Neural crest cell (in vitro differentiated cells): ENCODE data around the gene F3. TPM values are rescaled to one million over a fixed set of nuclear protein-coding genes. Genes with fewer than 3 reads are reported as not detected.
A peak's percentile ranks its signal among the peaks of the same experiment; 100 is the strongest.

ENCODE experiments used
- DNase-seq: peaks from one replicate; pipeline ENCODE4 v3.0.0; 2021; ENCODE audit warnings: low read depth, mixed read lengths, low spot score
- H3K27ac Mint-ChIP-seq: one replicate; pipeline ENCODE4 v1.8.0; 2021; ENCODE audit warnings: mild to moderate bottlenecking, mixed read lengths; ENCODE audit not compliant: unreplicated experiment
- H3K27me3 Mint-ChIP-seq: 2 replicates; pipeline ENCODE4 v1.8.0; 2021; ENCODE audit warnings: low read depth, mild to moderate bottlenecking, mixed read lengths
- H3K36me3 Mint-ChIP-seq: 2 replicates; pipeline ENCODE4 v1.8.0; 2021; ENCODE audit warnings: low read depth, mild to moderate bottlenecking, mixed read lengths
- H3K4me1 Mint-ChIP-seq: 2 replicates; pipeline ENCODE4 v1.8.0; 2021; ENCODE audit warnings: mixed read lengths
- H3K4me3 Mint-ChIP-seq: one replicate; pipeline ENCODE4 v1.8.0; 2021; ENCODE audit warnings: mild to moderate bottlenecking, mixed read lengths
- H3K9me3 Mint-ChIP-seq: 2 replicates; pipeline ENCODE4 v1.8.0; 2021; ENCODE audit warnings: mixed read lengths
- CTCF ChIP-seq: fragments of 200-600 bp; sonication (generic); conservative IDR thresholded peaks from 2 replicates; pipeline ENCODE4 v1.5.0; 2021; ENCODE audit warnings: antibody characterized with exemption, mild to moderate bottlenecking
- total RNA-seq: library from RNA; stranded (reverse); gene quantifications from 2 replicates; pipeline ENCODE4 v1.2.1, GENCODE V29; 2021

F3 gene
- total RNA-seq, 1 donor from 2014 or later = 4.6 TPM

GRCh38 chr1:94543001-94543400, 1.4 kb upstream of the F3 start:
- Mint-ChIP-seq H3K27ac (no peak overlapping the region), H3K4me3 (peak overlapping the region; percentile 93), H3K9me3 (no peaks in the 10 kb centered on the region), H3K27me3 (peaks cover 46% of the 10 kb centered on the region), H3K4me1 (peaks cover 38% of the 10 kb centered on the region), H3K36me3 (peaks cover 4% of the 10 kb centered on the region)
- DNase-seq = no peak
- TF ChIP-seq CTCF = no peak

GRCh38 chr1:94542088-94542870, 720 bp upstream of the F3 start:
- Mint-ChIP-seq H3K27ac (peak overlapping the region; percentile 79), H3K27me3 (peaks cover 48% of the 10 kb centered on the region), H3K4me1 (peaks cover 39% of the 10 kb centered on the region), H3K9me3 (no peaks in the 10 kb centered on the region), H3K4me3 (peak overlapping the region; percentile 93), H3K36me3 (peaks cover 4% of the 10 kb centered on the region)
- DNase-seq = no peak
- TF ChIP-seq CTCF = no peak

- peak overlapping the region; percentile 93 for H3K4me3 Mint-ChIP-seq
- H3K27ac Mint-ChIP-seq = no peak overlapping the region
- peaks cover 4% of the 10 kb centered on the region for H3K36me3 Mint-ChIP-seq
- H3K4me1 Mint-ChIP-seq = peaks cover 40% of the 10 kb centered on the region
- no peak for TF ChIP-seq CTCF
- no peaks in the 10 kb centered on the region for H3K9me3 Mint-ChIP-seq
- peaks cover 49% of the 10 kb centered on the region for H3K27me3 Mint-ChIP-seq
- DNase-seq = no peak
Observed at GRCh38 chr1:94540440-94541245, 916 bp downstream of the F3 start.

- peaks cover 4% of the 10 kb centered on the region for H3K36me3 Mint-ChIP-seq
- H3K9me3 Mint-ChIP-seq = no peaks in the 10 kb centered on the region
- peaks cover 40% of the 10 kb centered on the region for H3K4me1 Mint-ChIP-seq
- TF ChIP-seq CTCF = no peak
- peak overlapping the region; percentile 93 for H3K4me3 Mint-ChIP-seq
- no peak overlapping the region for H3K27ac Mint-ChIP-seq
- DNase-seq = no peak
- H3K27me3 Mint-ChIP-seq = peaks cover 48% of the 10 kb centered on the region
Observed at GRCh38 chr1:94539496-94539895, 2.1 kb downstream of the F3 start.

GRCh38 chr1:94538243-94538827, 3.2 kb downstream of the F3 start:
- H3K4me1 Mint-ChIP-seq = peaks cover 36% of the 10 kb centered on the region
- no peak for DNase-seq

More at GRCh38 chr1:94538243-94538827, 3.2 kb downstream of the F3 start:
- peaks cover 4% of the 10 kb centered on the region for H3K36me3 Mint-ChIP-seq
- peaks cover 39% of the 10 kb centered on the region for H3K27me3 Mint-ChIP-seq
- no peaks in the 10 kb centered on the region for H3K9me3 Mint-ChIP-seq
- H3K4me3 Mint-ChIP-seq = peak overlapping the region; percentile 52
- TF ChIP-seq CTCF = no peak
- H3K27ac Mint-ChIP-seq = no peak overlapping the region
